ENCODE measurements around the gene ELF1. TPM values are rescaled to one million over a fixed set of nuclear protein-coding genes. Genes with fewer than 3 reads are reported as not detected.

Gene ELF1
- polyA plus RNA-seq, 2 of the 4 experiments (the other 2 are of a cell fraction) = 24.9 to 45.0 TPM

- Histone ChIP-seq H3K4me1 (peaks cover 39% of the 10 kb centered on the region), H3K4me2 (no peak overlapping the region), H3K27ac (no peak overlapping the region), H3K4me3 (no peak overlapping the region), H3K9me3 (no peaks in the 10 kb centered on the region)
- TF ChIP-seq FOSL2 (IDR thresholded peaks at IDR 0.05) = no peak
- no peak for TF ChIP-seq FOSL2 (CRISPR knock-in tag; IDR thresholded peaks at IDR 0.05)
- TF ChIP-seq JUNB (IDR thresholded peaks at IDR 0.05) = no peak
- no peak for TF ChIP-seq ZSCAN20 (CRISPR knock-in tag; IDR thresholded peaks at IDR 0.05)
- no peak for TF ChIP-seq ELK1 (IDR thresholded peaks at IDR 0.05; ENCODE audit: low read depth, low read length)
- no peak for TF ChIP-seq PBX3 (IDR thresholded peaks at IDR 0.05)
- no peak for TF ChIP-seq RFX5 (IDR thresholded peaks at IDR 0.05)
- TF ChIP-seq EP300 (IDR thresholded peaks at IDR 0.05) = no peak
- TF ChIP-seq BHLHE40 (IDR thresholded peaks at IDR 0.05; ENCODE audit: low read depth, low read length) = no peak
- TF ChIP-seq ESRRA (IDR thresholded peaks at IDR 0.05; ENCODE audit: borderline replicate concordance, low read length) = no peak
- no peak for TF ChIP-seq FOSB (CRISPR knock-in tag; IDR thresholded peaks at IDR 0.05)
- no peak for TF ChIP-seq NPAS2 (CRISPR knock-in tag; IDR thresholded peaks at IDR 0.05; ENCODE audit: borderline replicate concordance)
- TF ChIP-seq KDM5A (IDR thresholded peaks at IDR 0.05) = no peak
- no peak for TF ChIP-seq CBX8 (IDR thresholded peaks at IDR 0.05)
- no peak for TF ChIP-seq ZFP36 (IDR thresholded peaks at IDR 0.05; ENCODE audit: borderline replicate concordance, partially characterized antibody)
- TF ChIP-seq ATOH8 (CRISPR knock-in tag; IDR thresholded peaks at IDR 0.05; ENCODE audit: low read depth) = no peak
- TF ChIP-seq SREBF2 (IDR thresholded peaks at IDR 0.05) = no peak
- no peak for TF ChIP-seq RARB (CRISPR knock-in tag; IDR thresholded peaks at IDR 0.05)
- no peak for FAIRE-seq
- WGBS (ENCODE audit: missing lambda C conversion rate) = 91% methylated on average over 5 of the region's 5 CpGs
- ChIA-PET POLR2A (no interaction called here), CTCF (no interaction called here)
- no peak for ATAC-seq
- DNase-seq (ENCODE audit: low read depth in 1 of 2, low spot score in 1 of 2) = no peak
Measured at GRCh38 chr13:41001695-41002094, 17.4 kb downstream of the ELF1 start.

GRCh38 chr13:40999416-40999815 is 19.7 kb downstream of the ELF1 start:
- WGBS (ENCODE audit: missing lambda C conversion rate) = 80% methylated on average over 3 of the region's 3 CpGs
- TF ChIP-seq HEYL (CRISPR knock-in tag; IDR thresholded peaks at IDR 0.05) (no peak), FOSB (CRISPR knock-in tag; IDR thresholded peaks at IDR 0.05) (no peak), SREBF2 (IDR thresholded peaks at IDR 0.05) (no peak), E2F6 (IDR thresholded peaks at IDR 0.05; ENCODE audit: borderline replicate concordance, low read depth) (no peak), HES2 (IDR thresholded peaks at IDR 0.05) (no peak), SMC3 (IDR thresholded peaks at IDR 0.05) (no peak), ZSCAN20 (CRISPR knock-in tag; IDR thresholded peaks at IDR 0.05) (no peak), MAFK (IDR thresholded peaks at IDR 0.05; ENCODE audit: partially characterized antibody) (no peak), TP53 (CRISPR knock-in tag; IDR thresholded peaks at IDR 0.05) (no peak), BHLHE40 (IDR thresholded peaks at IDR 0.05; ENCODE audit: low read depth, low read length) (no peak)
- POLR2A ChIA-PET = no interaction called here
- DNase-seq (ENCODE audit: low read depth in 1 of 2, low spot score in 1 of 2) (no peak), FAIRE-seq (no peak), ATAC-seq (no peak)
- H3K27ac ChIP-seq = no peak overlapping the region
- H3K4me3 ChIP-seq = no peak overlapping the region
- H3K4me1 ChIP-seq = peaks cover 16% of the 10 kb centered on the region; the same call in 2 of the 3 replicates
- no peaks in the 10 kb centered on the region for H3K9me3 ChIP-seq
- H3K4me2 ChIP-seq = no peak overlapping the region
- CTCF ChIA-PET = no interaction called here
